PC-9 (cell line): ENCODE results near the gene ALDOB. TPM values are rescaled to one million over a fixed set of nuclear protein-coding genes. Genes with fewer than 3 reads are reported as not detected.

Experiments
- BruUV-seq: library from RNA; stranded (reverse); fragments of 400-500 nt; replicated peaks from 2 replicates; lab custom pipeline; 2021; lab: Mats Ljungman, UMichigan
- CTCF ChIA-PET: fragments of 300-600 bp; sonication (Branson Sonifier 250); formaldehyde crosslinking; loops from one replicate; lab custom pipeline; 2022; ENCODE audit warnings: antibody characterized with exemption; lab: Charles Lee
- POLR2A ChIA-PET: fragments of 300-600 bp; sonication (Branson Sonifier 250); formaldehyde crosslinking; loops from one replicate; lab custom pipeline; 2022; ENCODE audit warnings: antibody characterized with exemption; ENCODE audit not compliant: unreplicated experiment; lab: Charles Lee
- DNase-seq, 2 experiments: peaks; one replicate each; pipeline versions ENCODE4 v3.0.0 to v3.0.0-alpha.2; 2015 to 2022; ENCODE audit warnings: mixed read lengths in 1 of 2
- H2AFZ ChIP-seq: fragments of 200-600 bp; sonication (generic); 2 replicates; pipeline ENCODE4 v1.8.1; 2017; ENCODE audit warnings: antibody characterized with exemption
- H3F3A ChIP-seq: fragments of 200-600 bp; sonication (generic); 2 replicates; pipeline ENCODE4 v1.8.1; 2017; ENCODE audit warnings: antibody characterized with exemption, mild to moderate bottlenecking, low read depth; ENCODE audit not compliant: insufficient read depth
- H3K27ac ChIP-seq: fragments of 200-600 bp; sonication (generic); 2 replicates; pipeline ENCODE4 v1.6.1; 2016; ENCODE audit warnings: mixed run types
- H3K27me3 ChIP-seq: fragments of 200-600 bp; sonication (generic); 2 replicates; pipeline ENCODE4 v1.6.1; 2016; ENCODE audit warnings: low read depth, mixed run types; ENCODE audit not compliant: insufficient read depth
- H3K36me3 ChIP-seq: fragments of 200-600 bp; sonication (generic); 2 replicates; pipeline ENCODE4 v1.6.1; 2016; ENCODE audit warnings: low read depth, mixed run types
- H3K4me1 ChIP-seq: fragments of 200-600 bp; sonication (generic); replicated peaks from 2 replicates; pipeline ENCODE4 v1.6.1; 2016; ENCODE audit warnings: mixed run types; ENCODE audit not compliant: insufficient read depth
- H3K4me2 ChIP-seq: fragments of 200-600 bp; sonication (generic); 2 replicates; pipeline ENCODE4 v1.6.1; 2017; ENCODE audit warnings: mixed run types
- H3K4me3 ChIP-seq: fragments of 200-600 bp; sonication (generic); 2 replicates; pipeline ENCODE4 v1.6.1; 2016; ENCODE audit warnings: mixed run types
- H3K79me2 ChIP-seq: fragments of 200-600 bp; sonication (generic); 2 replicates; pipeline ENCODE4 v1.6.1; 2017; ENCODE audit warnings: low read depth, mixed run types
- H3K9me2 ChIP-seq: fragments of 200-600 bp; sonication (generic); 2 replicates; pipeline ENCODE4 v1.8.1; 2017; ENCODE audit warnings: mild to moderate bottlenecking; ENCODE audit not compliant: insufficient read depth
- H3K9me3 ChIP-seq: fragments of 200-600 bp; sonication (generic); 2 replicates; pipeline ENCODE4 v1.8.1; 2016; ENCODE audit warnings: low read depth; ENCODE audit not compliant: insufficient read depth
- H4K20me1 ChIP-seq: fragments of 200-600 bp; sonication (generic); 2 replicates; pipeline ENCODE4 v1.8.1; 2017; ENCODE audit not compliant: insufficient read depth
- EZH2 ChIP-seq: fragments of 200-600 bp; sonication (generic); IDR thresholded peaks from 2 replicates; pipeline ENCODE4 v1.8.0; 2017; ENCODE audit warnings: antibody characterized with exemption, low read depth
- intact Hi-C: fragments of 100-400 bp; cut with micrococcal nuclease; formaldehyde crosslinking; loops from one replicate; pipeline ENCODE4 v1.10.0; 2022; ENCODE audit not compliant: unreplicated experiment
- total RNA-seq: library from RNA; stranded (reverse); gene quantifications from 2 replicates; pipeline ENCODE4 v1.2.3, GENCODE V29; 2021
- TF ChIP-seq, protein P1 (sequence below): fragments of 200-600 bp; sonication (generic); conservative IDR thresholded peaks from 2 replicates; pipeline ENCODE4 v1.6.1; 2017; ENCODE audit warnings: mixed run types, antibody characterized with exemption, mild to moderate bottlenecking, moderate library complexity

The ALDOB gene
- total RNA-seq, 1 experiment from 2014 or later: not detected

GRCh38 chr9:101400120-101400519 is 35.5 kb downstream of the ALDOB start:
- CTCF ChIA-PET: no interaction called here
- POLR2A ChIA-PET: no interaction called here
- intact Hi-C loops: no loop called here

GRCh38 chr9:101399643-101399970 is 36.0 kb downstream of the ALDOB start:
- ChIA-PET CTCF (interaction anchor here (0.7 kb wide), 1 partner anchor 27 kb away, joined by 3 read pairs; no protein-coding TSS in a partner anchor), POLR2A (interaction anchor here (0.6 kb wide), 1 partner anchor 50 kb away, joined by 10 read pairs; no protein-coding TSS in a partner anchor)
- intact Hi-C loops: loop anchor here (5.0 kb wide), 1 partner anchor 1577 kb away; the partner anchor contains the start of gene NR4A3
- H3K4me2 ChIP-seq: peak overlapping the region; percentile 91
- no peaks in the 10 kb centered on the region for H3K27me3 ChIP-seq
- no peaks in the 10 kb centered on the region for H3K9me2 ChIP-seq
- peaks cover 62% of the 10 kb centered on the region for H3K79me2 ChIP-seq
- H3K9me3 ChIP-seq: peaks cover 24% of the 10 kb centered on the region
- H3K4me3 ChIP-seq: peak overlapping the region; percentile 81
- TF ChIP-seq, protein P1, sequence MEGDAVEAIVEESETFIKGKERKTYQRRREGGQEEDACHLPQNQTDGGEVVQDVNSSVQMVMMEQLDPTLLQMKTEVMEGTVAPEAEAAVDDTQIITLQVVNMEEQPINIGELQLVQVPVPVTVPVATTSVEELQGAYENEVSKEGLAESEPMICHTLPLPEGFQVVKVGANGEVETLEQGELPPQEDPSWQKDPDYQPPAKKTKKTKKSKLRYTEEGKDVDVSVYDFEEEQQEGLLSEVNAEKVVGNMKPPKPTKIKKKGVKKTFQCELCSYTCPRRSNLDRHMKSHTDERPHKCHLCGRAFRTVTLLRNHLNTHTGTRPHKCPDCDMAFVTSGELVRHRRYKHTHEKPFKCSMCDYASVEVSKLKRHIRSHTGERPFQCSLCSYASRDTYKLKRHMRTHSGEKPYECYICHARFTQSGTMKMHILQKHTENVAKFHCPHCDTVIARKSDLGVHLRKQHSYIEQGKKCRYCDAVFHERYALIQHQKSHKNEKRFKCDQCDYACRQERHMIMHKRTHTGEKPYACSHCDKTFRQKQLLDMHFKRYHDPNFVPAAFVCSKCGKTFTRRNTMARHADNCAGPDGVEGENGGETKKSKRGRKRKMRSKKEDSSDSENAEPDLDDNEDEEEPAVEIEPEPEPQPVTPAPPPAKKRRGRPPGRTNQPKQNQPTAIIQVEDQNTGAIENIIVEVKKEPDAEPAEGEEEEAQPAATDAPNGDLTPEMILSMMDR: no peak
- peaks cover 19% of the 10 kb centered on the region for H3K4me1 ChIP-seq
- H4K20me1 ChIP-seq: no peaks in the 10 kb centered on the region
- no TSS peak for BruUV-seq
- H3F3A ChIP-seq: no peaks in the 10 kb centered on the region
- H2AFZ ChIP-seq: peak overlapping the region; percentile 80
- H3K27ac ChIP-seq: no peak overlapping the region
- no peak for DNase-seq
- peaks cover 66% of the 10 kb centered on the region for H3K36me3 ChIP-seq

More at GRCh38 chr9:101400120-101400519, 35.5 kb downstream of the ALDOB start:
- Histone ChIP-seq H3K9me2 (no peaks in the 10 kb centered on the region), H3K36me3 (peaks cover 68% of the 10 kb centered on the region), H4K20me1 (no peaks in the 10 kb centered on the region), H3K27ac (no peak overlapping the region), H3K4me1 (peaks cover 19% of the 10 kb centered on the region), H3K9me3 (peaks cover 29% of the 10 kb centered on the region), H2AFZ (no peak overlapping the region), H3K4me3 (no peak overlapping the region; the same call in 1 of the 2 replicates), H3F3A (no peaks in the 10 kb centered on the region), H3K27me3 (no peaks in the 10 kb centered on the region), H3K79me2 (peaks cover 57% of the 10 kb centered on the region), H3K4me2 (peak overlapping the region; percentile 91)
- no peak for TF ChIP-seq EZH2
- TF ChIP-seq, protein P1: no peak
- BruUV-seq: no TSS peak
- DNase-seq: no peak

- POLR2A ChIA-PET: interaction anchor here (0.5 to 0.8 kb wide), 5 partner anchors 16 to 258 kb away, joined by 3 to 13 read pairs (median 10); no protein-coding TSS in a partner anchor
These were observed 36.5 kb downstream of the ALDOB start for GRCh38 chr9:101398930-101399642.

More at GRCh38 chr9:101398930-101399642, 36.5 kb downstream of the ALDOB start:
- Histone ChIP-seq H3K9me3 (peaks cover 21% of the 10 kb centered on the region), H3F3A (no peaks in the 10 kb centered on the region), H3K9me2 (no peaks in the 10 kb centered on the region), H3K79me2 (peaks cover 67% of the 10 kb centered on the region), H3K36me3 (peaks cover 64% of the 10 kb centered on the region), H3K27me3 (no peaks in the 10 kb centered on the region), H3K4me1 (peaks cover 19% of the 10 kb centered on the region), H2AFZ (peak overlapping the region; percentile 80), H4K20me1 (no peaks in the 10 kb centered on the region), H3K4me3 (peak overlapping the region; percentile 81), H3K4me2 (peak overlapping the region; percentile 91), H3K27ac (no peak overlapping the region)
- TF ChIP-seq, protein P1: no peak
- no peak for TF ChIP-seq EZH2
- TSS peak; percentile 41 for BruUV-seq
- DNase-seq: no peak
- CTCF ChIA-PET: interaction anchor here (0.6 to 0.7 kb wide), 2 partner anchors 27 to 76 kb away, joined by 3 to 5 read pairs; no protein-coding TSS in a partner anchor
- intact Hi-C loops: loop anchor here (1.0 to 5.0 kb wide), 2 partner anchors 134 to 1577 kb away; partner anchors contain the start of genes NR4A3 and RNF20
